Osteocyte (in vitro differentiated cells): ENCODE results near the gene C1QTNF2. TPM values are rescaled to one million over a fixed set of nuclear protein-coding genes. Genes with fewer than 3 reads are reported as not detected.

ENCODE experiments used
- DNase-seq: peaks from one replicate; pipeline ENCODE4 v3.0.0; 2021; ENCODE audit warnings: mixed read lengths; ENCODE audit not compliant: unreplicated experiment; ENCODE audit errors: extremely low spot score
- H3K27ac Mint-ChIP-seq: one replicate; pipeline ENCODE4 v1.8.0; 2021; ENCODE audit warnings: mild to moderate bottlenecking, mixed read lengths; ENCODE audit not compliant: unreplicated experiment
- H3K27me3 Mint-ChIP-seq: one replicate; pipeline ENCODE4 v1.8.0; 2021; ENCODE audit warnings: mixed read lengths; ENCODE audit not compliant: unreplicated experiment
- H3K36me3 Mint-ChIP-seq: one replicate; pipeline ENCODE4 v1.8.0; 2021; ENCODE audit warnings: mixed read lengths; ENCODE audit not compliant: unreplicated experiment
- H3K4me1 Mint-ChIP-seq: one replicate; pipeline ENCODE4 v1.8.0; 2021; ENCODE audit warnings: mixed read lengths; ENCODE audit not compliant: unreplicated experiment
- H3K4me3 Mint-ChIP-seq: one replicate; pipeline ENCODE4 v1.8.0; 2021; ENCODE audit warnings: mild to moderate bottlenecking, moderate library complexity, mixed read lengths; ENCODE audit not compliant: unreplicated experiment
- H3K9me3 Mint-ChIP-seq: one replicate; pipeline ENCODE4 v1.8.0; 2021; ENCODE audit warnings: mixed read lengths; ENCODE audit not compliant: unreplicated experiment
- total RNA-seq: library from RNA; stranded (reverse); gene quantifications from 2 replicates; pipeline ENCODE4 v1.2.1, GENCODE V29; 2021
- TF ChIP-seq, protein P1 (sequence below): fragments of 200-600 bp; sonication (generic); IDR thresholded peaks from 2 replicates; pipeline ENCODE4 v1.5.0; 2021; ENCODE audit warnings: antibody characterized with exemption, mild to moderate bottlenecking, moderate library complexity

The C1QTNF2 gene
- total RNA-seq, 1 donor from 2014 or later = 0.19 TPM

DNA sequence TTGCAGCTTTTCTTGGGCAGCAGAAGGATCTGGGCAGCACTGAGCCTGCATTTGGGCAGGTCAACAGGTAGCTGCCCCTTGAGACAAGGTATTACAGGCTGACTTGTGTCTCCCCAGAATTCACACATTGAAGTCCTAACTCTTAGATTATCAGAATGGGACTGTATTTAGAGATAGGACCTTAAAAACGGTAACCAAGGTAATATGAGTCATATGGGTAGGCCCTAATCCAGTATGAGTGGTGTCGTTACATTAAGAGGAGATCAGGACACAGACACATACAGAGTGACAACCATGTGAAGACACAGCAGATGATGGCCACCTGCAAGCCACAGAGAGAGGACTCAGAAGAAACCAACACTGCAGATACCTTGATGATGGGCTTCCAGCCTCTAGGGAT is 3.2 kb downstream of the C1QTNF2 start:
- TF ChIP-seq, protein P1, sequence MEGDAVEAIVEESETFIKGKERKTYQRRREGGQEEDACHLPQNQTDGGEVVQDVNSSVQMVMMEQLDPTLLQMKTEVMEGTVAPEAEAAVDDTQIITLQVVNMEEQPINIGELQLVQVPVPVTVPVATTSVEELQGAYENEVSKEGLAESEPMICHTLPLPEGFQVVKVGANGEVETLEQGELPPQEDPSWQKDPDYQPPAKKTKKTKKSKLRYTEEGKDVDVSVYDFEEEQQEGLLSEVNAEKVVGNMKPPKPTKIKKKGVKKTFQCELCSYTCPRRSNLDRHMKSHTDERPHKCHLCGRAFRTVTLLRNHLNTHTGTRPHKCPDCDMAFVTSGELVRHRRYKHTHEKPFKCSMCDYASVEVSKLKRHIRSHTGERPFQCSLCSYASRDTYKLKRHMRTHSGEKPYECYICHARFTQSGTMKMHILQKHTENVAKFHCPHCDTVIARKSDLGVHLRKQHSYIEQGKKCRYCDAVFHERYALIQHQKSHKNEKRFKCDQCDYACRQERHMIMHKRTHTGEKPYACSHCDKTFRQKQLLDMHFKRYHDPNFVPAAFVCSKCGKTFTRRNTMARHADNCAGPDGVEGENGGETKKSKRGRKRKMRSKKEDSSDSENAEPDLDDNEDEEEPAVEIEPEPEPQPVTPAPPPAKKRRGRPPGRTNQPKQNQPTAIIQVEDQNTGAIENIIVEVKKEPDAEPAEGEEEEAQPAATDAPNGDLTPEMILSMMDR = no peak
- Mint-ChIP-seq H3K27ac (no peak overlapping the region), H3K4me3 (no peak overlapping the region), H3K27me3 (peaks cover 31% of the 10 kb centered on the region), H3K4me1 (peaks cover 9% of the 10 kb centered on the region), H3K9me3 (peaks cover 11% of the 10 kb centered on the region), H3K36me3 (no peaks in the 10 kb centered on the region)
- DNase-seq = no peak

DNA sequence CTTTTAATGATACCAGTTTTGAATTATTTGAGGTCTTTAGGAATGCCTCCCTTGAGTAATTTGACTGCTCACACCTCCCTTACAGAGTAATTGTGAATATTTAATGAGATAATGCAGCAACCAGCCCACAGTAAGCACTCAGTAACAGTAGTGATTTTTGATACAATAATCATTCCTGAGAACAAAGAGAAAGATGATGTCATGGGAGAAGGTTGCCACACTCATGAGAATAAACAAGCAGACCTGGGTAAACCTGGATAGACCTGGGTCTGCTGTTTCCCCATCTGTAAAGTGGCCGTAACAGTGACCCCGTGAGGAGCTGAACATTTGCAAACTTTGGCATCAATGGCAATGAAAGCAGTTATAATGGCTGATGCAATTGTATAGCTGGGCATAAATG is 4.2 kb downstream of the C1QTNF2 start:
- H3K9me3 Mint-ChIP-seq = peaks cover 11% of the 10 kb centered on the region
- no peak for DNase-seq
- TF ChIP-seq, protein P1 = no peak
- H3K36me3 Mint-ChIP-seq = no peaks in the 10 kb centered on the region
- peaks cover 24% of the 10 kb centered on the region for H3K27me3 Mint-ChIP-seq
- H3K27ac Mint-ChIP-seq = no peak overlapping the region
- peaks cover 9% of the 10 kb centered on the region for H3K4me1 Mint-ChIP-seq
- H3K4me3 Mint-ChIP-seq = no peak overlapping the region

DNA sequence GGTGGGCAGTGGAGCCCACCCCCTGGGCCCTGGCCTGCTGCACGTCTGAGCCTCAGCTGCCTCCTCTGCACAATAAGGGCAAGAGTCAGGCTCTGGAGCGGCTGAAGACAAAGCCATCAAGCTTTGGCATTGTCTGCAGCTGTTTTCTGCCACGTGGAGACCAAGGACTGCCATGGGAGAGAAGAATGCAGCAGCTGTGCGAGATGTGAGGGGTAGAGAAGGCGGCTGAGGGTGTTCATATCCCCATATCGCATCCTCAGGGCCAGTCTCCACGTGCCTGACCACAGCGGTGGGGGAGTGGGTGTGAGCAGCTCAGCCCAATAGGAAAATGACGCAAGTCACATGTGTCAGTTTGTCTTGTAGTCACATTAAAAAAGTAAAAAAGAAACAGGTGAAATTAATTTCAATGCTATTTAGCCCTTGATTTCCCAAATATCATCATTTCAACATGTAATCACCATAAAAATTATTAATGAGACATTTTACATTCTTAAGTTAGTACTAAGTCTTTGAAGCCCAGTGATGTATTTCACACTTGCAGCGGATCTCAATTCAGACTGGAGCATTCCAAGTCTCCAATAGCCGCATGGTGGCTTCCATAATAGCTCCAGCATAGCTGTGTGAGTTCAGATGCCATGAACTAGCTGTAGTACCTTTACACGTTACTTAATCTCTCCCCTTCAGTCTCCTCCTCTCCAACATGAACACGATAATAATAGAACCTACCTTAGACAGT is 6.6 kb downstream of the C1QTNF2 start:
- Mint-ChIP-seq H3K4me3 (no peak overlapping the region), H3K27me3 (peaks cover 4% of the 10 kb centered on the region), H3K9me3 (peaks cover 5% of the 10 kb centered on the region), H3K4me1 (peaks cover 15% of the 10 kb centered on the region), H3K36me3 (no peaks in the 10 kb centered on the region), H3K27ac (no peak overlapping the region)
- no peak for DNase-seq
- TF ChIP-seq, protein P1 = no peak

DNA sequence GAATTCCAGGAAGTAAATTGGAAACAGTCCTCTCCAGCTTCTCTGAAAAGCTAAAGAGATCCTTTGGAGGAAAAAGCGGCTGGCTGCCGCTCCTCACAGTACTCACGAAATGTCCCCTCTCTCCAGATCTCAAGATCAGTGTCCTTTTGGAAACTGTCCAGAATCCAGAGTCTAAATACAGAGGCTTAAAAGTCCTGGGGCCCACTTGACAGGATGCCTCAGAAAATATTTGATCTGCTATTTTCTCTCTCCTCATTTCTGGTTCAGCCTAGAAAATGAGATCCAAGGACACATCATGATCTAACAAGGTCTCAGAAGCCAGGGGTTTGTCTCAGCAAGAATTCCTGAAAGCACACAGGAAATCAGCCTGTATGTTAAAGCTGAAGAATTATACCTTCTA is 7.2 kb downstream of the C1QTNF2 start:
- TF ChIP-seq, protein P1 = no peak
- no peak for DNase-seq
- Mint-ChIP-seq H3K27me3 (no peaks in the 10 kb centered on the region), H3K4me1 (peaks cover 15% of the 10 kb centered on the region), H3K36me3 (no peaks in the 10 kb centered on the region), H3K9me3 (no peaks in the 10 kb centered on the region), H3K4me3 (no peak overlapping the region), H3K27ac (no peak overlapping the region)

DNA sequence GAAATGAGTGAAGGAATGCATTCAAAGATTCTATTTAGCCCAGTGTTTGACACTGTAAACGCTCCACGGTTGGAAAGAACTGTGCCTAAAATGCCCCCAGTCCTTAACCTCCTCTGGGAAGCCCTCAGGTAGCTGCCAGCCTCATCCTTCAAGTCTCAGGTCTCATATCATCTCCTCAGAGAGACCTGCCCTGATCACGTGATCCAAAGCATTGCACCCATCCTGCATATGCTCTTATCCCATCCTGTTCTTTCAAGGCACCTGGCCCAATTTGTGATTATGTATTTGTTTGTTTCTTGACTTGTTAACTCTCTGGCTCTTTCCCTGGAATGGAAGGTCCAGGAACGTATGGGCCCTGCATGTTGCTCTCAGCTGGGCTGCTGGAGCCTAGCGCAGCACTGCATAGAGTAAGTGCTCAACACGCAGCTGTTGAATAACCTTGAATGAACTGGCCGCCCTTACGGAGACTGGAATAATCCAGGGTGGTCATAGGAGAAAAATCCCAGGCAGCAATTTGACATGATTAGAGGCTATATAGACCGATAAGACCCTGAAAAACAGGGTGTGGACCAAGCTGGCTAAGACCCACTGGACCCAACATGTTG is 8.7 kb downstream of the C1QTNF2 start:
- no peaks in the 10 kb centered on the region for H3K9me3 Mint-ChIP-seq
- H3K36me3 Mint-ChIP-seq = no peaks in the 10 kb centered on the region
- no peak for DNase-seq
- no peak overlapping the region for H3K27ac Mint-ChIP-seq
- H3K4me1 Mint-ChIP-seq = peaks cover 15% of the 10 kb centered on the region
- H3K4me3 Mint-ChIP-seq = no peak overlapping the region
- no peaks in the 10 kb centered on the region for H3K27me3 Mint-ChIP-seq
- TF ChIP-seq, protein P1 = no peak
